Sigmoid colon (tissue), 7 donors: ENCODE measurements around the gene MC2R. TPM values are rescaled to one million over a fixed set of nuclear protein-coding genes. Genes with fewer than 3 reads are reported as not detected.

Source experiments
- DNase-seq: peaks from one replicate; pipeline ENCODE4 v3.0.0-alpha.2; 2019
- H3K27ac ChIP-seq, 4 donors: fragments of 200-600 bp; sonication (generic); one replicate each; pipeline ENCODE4 v1.5.1; 2016 to 2019; ENCODE audit warnings: mild to moderate bottlenecking in 1 of 4
- H3K27me3 ChIP-seq, 3 donors: fragments of 200-600 bp; sonication (generic); one replicate each; pipeline ENCODE4 v1.5.1; 2019; ENCODE audit warnings: mild to moderate bottlenecking in 1 of 3
- H3K36me3 ChIP-seq, 4 donors: fragments of 200-600 bp; sonication (generic); one replicate each; pipeline ENCODE4 v1.5.1; 2016 to 2019
- H3K4me1 ChIP-seq, 4 donors: fragments of 200-600 bp; sonication (generic); one replicate each; pipeline ENCODE4 v1.5.1; 2017 to 2019
- H3K4me3 ChIP-seq, 4 donors: fragments of 200-600 bp; sonication (generic); one replicate each; pipeline ENCODE4 v1.5.1; 2017 to 2019; ENCODE audit warnings: mild to moderate bottlenecking in 2 of 4, moderate library complexity in 1 of 4
- H3K9me3 ChIP-seq, 4 donors: fragments of 200-600 bp in 3 of 4; sonication (generic) in 3 of 4; one replicate each; pipeline versions ENCODE4 v1.5.1 to v1.6.1; 2013 to 2019
- EP300 ChIP-seq, 4 donors: sonication (generic); formaldehyde crosslinking; IDR thresholded peaks; one replicate each; pipeline ENCODE4 v1.6.1; 2017; ENCODE audit warnings: antibody characterized with exemption in 4 of 4
- POLR2A ChIP-seq, 2 donors: fragments of 450-650 bp; IDR thresholded peaks; one replicate each; pipeline ENCODE4 v1.6.1; 2016; ENCODE audit warnings: antibody characterized with exemption in 2 of 2, mild to moderate bottlenecking in 2 of 2, moderate library complexity in 2 of 2
- POLR2AphosphoS5 ChIP-seq, 4 donors: sonication (generic); formaldehyde crosslinking; IDR thresholded peaks; one replicate each; pipeline ENCODE4 v1.6.1; 2017; ENCODE audit warnings: antibody characterized with exemption in 4 of 4
- WGBS, 2 donors: extraction: QIAGEN DNeasy Blood & Tissue Kit; methylation state at CpG; one replicate each; pipeline ENCODE4 v1.1.7; 2013; 5-methylcytosine and 5-hydroxymethylcytosine counted together
- intact Hi-C: fragments of 100-400 bp; cut with DNase I; formaldehyde crosslinking; loops from one replicate; pipeline ENCODE4 v1.15.1; 2023
- polyA plus RNA-seq, 3 donors: library from polyadenylated mRNA; stranded (reverse); fragments of 200-250 nt; gene quantifications; one replicate each; pipeline ENCODE4 v1.2.3, GENCODE V29; 2013
- total RNA-seq, 4 donors: library from RNA; depleted of rRNA; stranded (reverse); fragments of >200 nt; gene quantifications; one replicate each; pipeline ENCODE4 v1.1.0, GENCODE V29; 2016
- TF ChIP-seq, protein P1 (sequence below), 4 experiments: fragments of 450-650 bp in 3 of 4; fragments of 200-600 bp in 1 of 4; IDR thresholded peaks; one replicate each; pipeline ENCODE4 v1.5.1; 2016 to 2019; ENCODE audit warnings: antibody characterized with exemption in 4 of 4, mild to moderate bottlenecking in 3 of 4, moderate library complexity in 2 of 4
- donor health status: healthy with polysubstance abuse.
- donor health status: Bipolar disorder and iron deficiency.
- donor health status: healthy.

MC2R gene
- total and polyA plus RNA-seq, 7 donors, result not detected

DNA sequence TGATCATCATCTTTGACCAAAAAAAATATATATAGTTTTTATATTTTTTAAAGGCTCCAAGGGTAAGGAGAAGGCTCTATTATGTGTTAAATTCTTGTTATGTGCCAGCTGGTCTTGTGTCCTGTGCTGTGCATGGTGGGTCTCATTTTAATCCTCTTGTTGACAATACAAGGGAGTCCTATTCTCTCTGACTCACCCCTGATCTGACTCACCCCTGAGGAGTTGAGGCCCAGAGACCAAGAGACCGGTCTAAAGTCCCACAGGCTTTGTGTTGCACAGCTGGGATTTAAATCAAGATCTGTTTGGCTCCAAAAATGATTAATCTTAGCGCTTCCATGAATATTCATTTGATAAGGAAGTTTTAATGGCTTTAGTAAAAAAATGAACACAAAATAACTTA lies 25.7 kb downstream of the MC2R start:
- intact Hi-C loops, result no loop called here
- no peak for TF ChIP-seq POLR2A (IDR thresholded peaks at IDR 0.05)
- TF ChIP-seq, protein P1, sequence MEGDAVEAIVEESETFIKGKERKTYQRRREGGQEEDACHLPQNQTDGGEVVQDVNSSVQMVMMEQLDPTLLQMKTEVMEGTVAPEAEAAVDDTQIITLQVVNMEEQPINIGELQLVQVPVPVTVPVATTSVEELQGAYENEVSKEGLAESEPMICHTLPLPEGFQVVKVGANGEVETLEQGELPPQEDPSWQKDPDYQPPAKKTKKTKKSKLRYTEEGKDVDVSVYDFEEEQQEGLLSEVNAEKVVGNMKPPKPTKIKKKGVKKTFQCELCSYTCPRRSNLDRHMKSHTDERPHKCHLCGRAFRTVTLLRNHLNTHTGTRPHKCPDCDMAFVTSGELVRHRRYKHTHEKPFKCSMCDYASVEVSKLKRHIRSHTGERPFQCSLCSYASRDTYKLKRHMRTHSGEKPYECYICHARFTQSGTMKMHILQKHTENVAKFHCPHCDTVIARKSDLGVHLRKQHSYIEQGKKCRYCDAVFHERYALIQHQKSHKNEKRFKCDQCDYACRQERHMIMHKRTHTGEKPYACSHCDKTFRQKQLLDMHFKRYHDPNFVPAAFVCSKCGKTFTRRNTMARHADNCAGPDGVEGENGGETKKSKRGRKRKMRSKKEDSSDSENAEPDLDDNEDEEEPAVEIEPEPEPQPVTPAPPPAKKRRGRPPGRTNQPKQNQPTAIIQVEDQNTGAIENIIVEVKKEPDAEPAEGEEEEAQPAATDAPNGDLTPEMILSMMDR (IDR thresholded peaks at IDR 0.05), result no peak
- no peak for TF ChIP-seq POLR2AphosphoS5 (IDR thresholded peaks at IDR 0.05)
- TF ChIP-seq EP300 (IDR thresholded peaks at IDR 0.05), result no peak
- Histone ChIP-seq H3K27me3 (no peaks in the 10 kb centered on the region), H3K4me3 (no peak overlapping the region), H3K4me1 (no peaks in the 10 kb centered on the region), H3K9me3 (no peaks in the 10 kb centered on the region), H3K27ac (no peak overlapping the region), H3K36me3 (no peaks in the 10 kb centered on the region)
- 63 to 77% methylated on average over 2 of the region's 2 CpGs for WGBS, 2 donors
- DNase-seq, result no peak

DNA sequence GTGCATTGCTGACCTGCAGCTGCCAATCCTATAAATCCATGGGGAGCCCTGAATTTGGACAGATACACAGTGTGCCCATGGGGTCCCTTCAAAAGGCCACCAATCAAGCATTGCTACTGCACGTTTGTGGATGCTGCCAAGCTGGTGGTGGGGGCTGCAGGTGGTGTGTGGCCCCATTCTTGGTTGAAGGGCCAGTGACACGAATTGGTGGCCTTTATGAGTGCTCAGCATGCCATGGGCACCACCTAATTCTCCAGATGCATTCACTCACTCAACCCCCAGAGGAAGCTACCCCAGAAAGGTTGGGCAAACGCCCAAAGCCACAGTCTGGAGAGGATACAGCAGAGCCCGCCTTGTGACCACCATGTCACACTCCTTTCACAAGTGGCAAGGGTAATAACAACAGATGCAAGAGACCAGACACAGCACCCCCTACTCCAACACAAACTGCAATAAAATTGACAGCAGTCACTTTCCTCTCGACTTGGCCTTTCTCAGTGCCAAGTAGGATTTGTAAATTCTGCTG lies 27.1 kb downstream of the MC2R start:
- H3K4me3 ChIP-seq, result no peak overlapping the region
- no peaks in the 10 kb centered on the region for H3K36me3 ChIP-seq
- TF ChIP-seq POLR2AphosphoS5 (IDR thresholded peaks at IDR 0.05), result no peak
- no peak for TF ChIP-seq EP300 (IDR thresholded peaks at IDR 0.05)
- 60 to 65% methylated on average over 5 of the region's 5 CpGs for WGBS, 2 donors
- H3K4me1 ChIP-seq, result no peaks in the 10 kb centered on the region
- H3K27ac ChIP-seq, result no peak overlapping the region
- no peaks in the 10 kb centered on the region for H3K27me3 ChIP-seq
- intact Hi-C loops, result no loop called here
- H3K9me3 ChIP-seq, result no peaks in the 10 kb centered on the region
- DNase-seq, result no peak

DNA sequence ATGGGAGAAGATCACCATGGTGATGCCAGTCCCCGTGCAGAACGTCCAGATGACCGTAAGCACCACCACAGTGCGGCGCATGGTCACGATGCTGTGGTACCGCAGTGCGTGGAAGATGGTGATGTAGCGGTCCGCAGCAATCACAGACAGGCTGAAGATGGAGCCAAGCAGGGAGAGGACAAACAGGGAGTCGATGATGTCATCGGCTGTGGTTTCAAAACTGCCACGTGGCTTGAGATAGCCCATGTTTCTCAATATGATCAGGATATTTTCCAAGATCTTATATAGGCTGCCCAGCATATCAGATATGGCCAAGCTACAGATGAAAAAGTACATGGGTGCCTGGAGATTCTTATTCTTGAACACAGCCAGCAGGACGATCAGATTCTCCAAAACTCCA lies 30.3 kb downstream of the MC2R start:
- 92 to 94% methylated on average over 14 of the region's 14 CpGs for WGBS, 2 donors
- no peaks in the 10 kb centered on the region for H3K4me1 ChIP-seq
- no peak overlapping the region for H3K27ac ChIP-seq
- H3K9me3 ChIP-seq, result no peaks in the 10 kb centered on the region
- intact Hi-C loops, result no loop called here
- TF ChIP-seq POLR2AphosphoS5 (IDR thresholded peaks at IDR 0.05) (no peak), POLR2A (IDR thresholded peaks at IDR 0.05) (no peak), EP300 (IDR thresholded peaks at IDR 0.05) (no peak)
- TF ChIP-seq, protein P1 (IDR thresholded peaks at IDR 0.05), result no peak
- H3K27me3 ChIP-seq, result no peaks in the 10 kb centered on the region
- no peak overlapping the region for H3K4me3 ChIP-seq
- no peaks in the 10 kb centered on the region for H3K36me3 ChIP-seq
- DNase-seq, result no peak

DNA sequence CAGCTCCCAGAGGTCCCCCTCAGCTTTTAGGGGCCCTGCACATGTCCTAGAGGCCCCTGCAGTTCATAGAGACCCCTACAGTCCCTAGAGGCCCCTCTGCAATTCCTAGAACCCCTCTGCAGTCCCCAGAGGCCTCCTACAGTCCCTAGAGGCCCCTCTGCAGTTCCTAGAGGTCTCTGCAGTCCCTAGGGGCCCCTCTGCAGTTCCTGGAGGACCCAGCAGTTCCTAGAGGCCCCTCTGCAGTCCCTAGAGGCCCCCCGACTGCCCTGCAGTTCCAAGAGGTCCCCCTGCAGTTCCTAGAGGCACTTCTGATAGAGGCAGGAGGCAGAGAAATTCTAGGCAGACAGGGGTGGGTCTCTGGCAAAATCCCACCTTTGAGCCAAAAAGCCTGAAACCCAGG lies 35.4 kb downstream of the MC2R start:
- no peak overlapping the region for H3K4me3 ChIP-seq
- H3K4me1 ChIP-seq, result no peaks in the 10 kb centered on the region
- no peaks in the 10 kb centered on the region for H3K9me3 ChIP-seq
- 64 to 74% methylated on average over 1 of the region's 1 CpG for WGBS, 2 donors
- DNase-seq, result no peak
- H3K27me3 ChIP-seq, result no peaks in the 10 kb centered on the region
- intact Hi-C loops, result no loop called here
- TF ChIP-seq POLR2AphosphoS5 (IDR thresholded peaks at IDR 0.05), result no peak
- TF ChIP-seq EP300 (IDR thresholded peaks at IDR 0.05), result no peak
- TF ChIP-seq, protein P1 (IDR thresholded peaks at IDR 0.05), result no peak
- no peak for TF ChIP-seq POLR2A (IDR thresholded peaks at IDR 0.05)
- no peak overlapping the region for H3K27ac ChIP-seq
- no peaks in the 10 kb centered on the region for H3K36me3 ChIP-seq

DNA sequence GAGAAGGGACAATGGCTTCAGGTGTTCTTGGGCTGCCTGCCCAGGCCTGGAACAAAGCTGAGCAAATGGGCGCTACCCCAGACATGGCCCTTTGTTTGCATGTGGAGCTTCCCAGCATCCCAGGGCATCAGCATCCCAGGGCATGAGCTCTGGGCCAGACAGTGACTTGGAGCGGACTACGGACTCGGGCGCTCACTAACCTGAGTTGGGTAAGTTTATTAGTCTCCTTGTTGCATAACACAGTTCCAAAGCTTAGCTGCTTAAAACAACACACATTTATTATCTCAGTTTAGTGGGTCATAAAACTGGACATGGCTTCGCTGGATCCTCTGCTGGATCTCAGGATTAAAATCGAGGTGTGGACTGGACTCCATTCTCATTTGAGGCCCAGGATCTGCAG lies 35.8 kb downstream of the MC2R start:
- intact Hi-C loops, result no loop called here

More for the DNA sequence above, 35.8 kb downstream of the MC2R start:
- no peak for DNase-seq
- Histone ChIP-seq H3K4me1 (no peaks in the 10 kb centered on the region), H3K4me3 (no peak overlapping the region), H3K9me3 (no peaks in the 10 kb centered on the region), H3K27me3 (no peaks in the 10 kb centered on the region), H3K27ac (no peak overlapping the region), H3K36me3 (no peaks in the 10 kb centered on the region)
- no peak for TF ChIP-seq POLR2AphosphoS5 (IDR thresholded peaks at IDR 0.05)
- TF ChIP-seq POLR2A (IDR thresholded peaks at IDR 0.05), result no peak
- TF ChIP-seq EP300 (IDR thresholded peaks at IDR 0.05), result no peak
- TF ChIP-seq, protein P1 (IDR thresholded peaks at IDR 0.05), result no peak
- 19 to 71% methylated on average over 7 of the region's 7 CpGs for WGBS, 2 donors
